Spleen (tissue), 7 donors: ENCODE measurements around the gene CEP20.

Experiments
- POLR2A ChIP-seq, 3 donors: fragments of 450-650 bp; IDR thresholded peaks; one replicate each; pipeline ENCODE4 v1.5.1; 2017; ENCODE audit warnings: antibody characterized with exemption in 3 of 3, mild to moderate bottlenecking in 1 of 3
- POLR2AphosphoS5 ChIP-seq, 3 donors: sonication (generic); formaldehyde crosslinking; IDR thresholded peaks; one replicate each; pipeline ENCODE4 v1.5.1; 2017; ENCODE audit warnings: antibody characterized with exemption in 3 of 3
- TF ChIP-seq, protein P1 (sequence below), 11 experiments: fragments of 200-600 bp in 7 of 11; fragments of 450-650 bp in 4 of 11; sonication (generic) in 4 of 11; IDR thresholded peaks in 8 of 11; conservative IDR thresholded peaks in 3 of 11; 1 replicate in 7 of 11; 2 replicates in 4 of 11; pipeline versions ENCODE4 v1.4.0 to v1.8.0; 2016 to 2021; ENCODE audit warnings: antibody characterized with exemption in 11 of 11, inconsistent platforms in 4 of 11, mild to moderate bottlenecking in 1 of 11
- donor health status: DM: no; HTN: no; CAD: no; lungs with moderate emphysema.
- donor health status: DM: no; HTN: no; CAD: no.
- donor health status: DM: no; HTN: no; CAD: no.

DNA sequence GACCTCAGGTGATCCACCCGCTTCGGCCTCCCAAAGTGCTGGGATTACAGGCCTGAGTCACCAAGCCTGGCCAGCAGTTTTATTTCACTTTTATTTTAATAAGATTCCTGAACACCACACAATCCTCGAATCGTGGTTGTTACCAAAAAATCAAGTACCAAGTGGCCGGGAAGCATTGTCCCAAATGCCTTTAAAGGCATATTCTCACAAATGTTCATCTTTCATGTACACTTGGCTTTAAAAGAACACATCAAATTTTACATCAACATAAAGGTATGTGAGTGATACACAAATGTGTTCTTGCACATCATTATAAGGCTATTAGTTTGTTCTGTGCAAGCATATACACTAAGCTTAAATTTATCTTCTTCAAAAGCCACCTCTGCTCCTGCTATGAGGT lies 23.5 kb downstream of the CEP20 start:
- TF ChIP-seq, protein P1, sequence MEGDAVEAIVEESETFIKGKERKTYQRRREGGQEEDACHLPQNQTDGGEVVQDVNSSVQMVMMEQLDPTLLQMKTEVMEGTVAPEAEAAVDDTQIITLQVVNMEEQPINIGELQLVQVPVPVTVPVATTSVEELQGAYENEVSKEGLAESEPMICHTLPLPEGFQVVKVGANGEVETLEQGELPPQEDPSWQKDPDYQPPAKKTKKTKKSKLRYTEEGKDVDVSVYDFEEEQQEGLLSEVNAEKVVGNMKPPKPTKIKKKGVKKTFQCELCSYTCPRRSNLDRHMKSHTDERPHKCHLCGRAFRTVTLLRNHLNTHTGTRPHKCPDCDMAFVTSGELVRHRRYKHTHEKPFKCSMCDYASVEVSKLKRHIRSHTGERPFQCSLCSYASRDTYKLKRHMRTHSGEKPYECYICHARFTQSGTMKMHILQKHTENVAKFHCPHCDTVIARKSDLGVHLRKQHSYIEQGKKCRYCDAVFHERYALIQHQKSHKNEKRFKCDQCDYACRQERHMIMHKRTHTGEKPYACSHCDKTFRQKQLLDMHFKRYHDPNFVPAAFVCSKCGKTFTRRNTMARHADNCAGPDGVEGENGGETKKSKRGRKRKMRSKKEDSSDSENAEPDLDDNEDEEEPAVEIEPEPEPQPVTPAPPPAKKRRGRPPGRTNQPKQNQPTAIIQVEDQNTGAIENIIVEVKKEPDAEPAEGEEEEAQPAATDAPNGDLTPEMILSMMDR (IDR thresholded peaks at IDR 0.05 in 8 of 11, conservative IDR thresholded peaks at IDR 0.05 in 3 of 11), result no peak
- TF ChIP-seq POLR2A (IDR thresholded peaks at IDR 0.05) (no peak), POLR2AphosphoS5 (IDR thresholded peaks at IDR 0.05) (no peak)
